K562 (cell line): ENCODE results near the gene ZFP36. TPM values are rescaled to one million over a fixed set of nuclear protein-coding genes. Genes with fewer than 3 reads are reported as not detected.

Experiments used
- BACH1 ChIP-seq: fragments of 200-800 bp; sonication (Bioruptor generic); IDR thresholded peaks from 2 replicates; pipeline ENCODE4 v1.6.1; 2016; ENCODE audit warnings: missing genetic modification characterization, missing compliant biosample characterization
- CBX8 ChIP-seq: fragments of 200-600 bp; sonication (generic); IDR thresholded peaks from 2 replicates; pipeline ENCODE4 v1.6.1; 2012; ENCODE audit warnings: borderline replicate concordance, mixed run types, low read depth, mild to moderate bottlenecking, moderate library complexity, mixed read lengths, low read length, control low read depth, inconsistent platforms; ENCODE audit not compliant: poor library complexity, severe bottlenecking; ENCODE audit errors: extremely low read depth
- FOXP4 ChIP-seq: sonication (generic); formaldehyde crosslinking; IDR thresholded peaks from 2 replicates; pipeline ENCODE4 v1.8.0; 2022; ENCODE audit warnings: mild to moderate bottlenecking, missing genetic modification reagents, borderline replicate concordance
- HEY1 ChIP-seq: fragments of 250-450 bp; sonication (Bioruptor Pico); IDR thresholded peaks from 2 replicates; pipeline ENCODE4 v1.5.0; 2020; ENCODE audit warnings: mild to moderate bottlenecking, moderate library complexity, borderline replicate concordance
- HMBOX1 ChIP-seq: sonication (generic); IDR thresholded peaks from 2 replicates; pipeline ENCODE4 v1.6.1; 2016
- KLF1 ChIP-seq: fragments of 450-650 bp; IDR thresholded peaks from 2 replicates; pipeline ENCODE4 v1.6.1; 2016; ENCODE audit warnings: missing genetic modification characterization, missing compliant biosample characterization
- PPARD ChIP-seq: fragments of 250-450 bp; sonication (Bioruptor Pico); IDR thresholded peaks from 2 replicates; pipeline ENCODE4 v1.8.0; 2022; ENCODE audit warnings: inconsistent platforms, mild to moderate bottlenecking, moderate library complexity
- SRSF9 ChIP-seq: fragments of 200-400 bp; formaldehyde crosslinking; IDR thresholded peaks from 2 replicates; pipeline ENCODE4 v1.6.1; 2017; ENCODE audit warnings: low read depth, low read length, borderline replicate concordance
- STAG1 ChIP-seq: sonication (generic); formaldehyde crosslinking; IDR thresholded peaks from 2 replicates; pipeline ENCODE4 v1.5.0; 2020; ENCODE audit warnings: missing genetic modification reagents, borderline replicate concordance
- UBTF ChIP-seq, 2 experiments: IDR thresholded peaks; 2 replicates each; pipeline ENCODE4 v1.6.1; 2012; ENCODE audit warnings: improper control_type of control experiment in 2 of 2, low read depth in 2 of 2, low read length in 2 of 2, borderline replicate concordance in 1 of 2
- ZNF707 ChIP-seq: fragments of 250-450 bp; sonication (Bioruptor Pico); conservative IDR thresholded peaks from 2 replicates; pipeline ENCODE4 v1.8.0; 2022; ENCODE audit warnings: inconsistent platforms, mild to moderate bottlenecking, moderate library complexity
- polyA plus RNA-seq, 8 experiments: library from polyadenylated mRNA; depleted of rRNA in 4 of 8; stranded (reverse) in 5 of 8; unstranded in 3 of 8; fragments of >200 nt; fragmentation: Nextera tagmentation in 2 of 8; fragmentation: Illumina TruSeq in 1 of 8; extraction: Ambion mirVana in 2 of 8; extraction: Trizol in 1 of 8; gene quantifications; 2 replicates each; pipeline versions ENCODE4 v1.2.1 to v1.2.3, GENCODE V29; 2011 to 2014; ENCODE audit warnings: inconsistent platforms in 1 of 8, missing spikeins in 1 of 8
- total RNA-seq, 7 experiments: library from RNA; depleted of rRNA in 6 of 7; stranded (reverse); fragments of >200 nt in 6 of 7; fragmentation: Illumina TruSeq in 2 of 7; extraction: Trizol in 2 of 7; gene quantifications; 2 replicates each; pipeline versions ENCODE4 v1.2.1 to v1.2.3, GENCODE V29; 2011 to 2021; ENCODE audit warnings: low replicate concordance in 1 of 7
- TF ChIP-seq, protein P1 (sequence below): fragments of 250-450 bp; sonication (Bioruptor Pico); IDR thresholded peaks from 2 replicates; pipeline ENCODE4 v1.4.0; 2020
- TF ChIP-seq, protein P2 (sequence below): fragments of 250-450 bp; sonication (Bioruptor Pico); IDR thresholded peaks from 2 replicates; pipeline ENCODE4 v1.9.0; 2021; ENCODE audit warnings: mild to moderate bottlenecking, inconsistent platforms

ZFP36 gene
- total and polyA plus RNA-seq, 9 of the 15 experiments (the other 6 are each of a cell fraction or from before 2014, with no cell fraction given): 1.0 to 20.1 (median 3.5) TPM

DNA sequence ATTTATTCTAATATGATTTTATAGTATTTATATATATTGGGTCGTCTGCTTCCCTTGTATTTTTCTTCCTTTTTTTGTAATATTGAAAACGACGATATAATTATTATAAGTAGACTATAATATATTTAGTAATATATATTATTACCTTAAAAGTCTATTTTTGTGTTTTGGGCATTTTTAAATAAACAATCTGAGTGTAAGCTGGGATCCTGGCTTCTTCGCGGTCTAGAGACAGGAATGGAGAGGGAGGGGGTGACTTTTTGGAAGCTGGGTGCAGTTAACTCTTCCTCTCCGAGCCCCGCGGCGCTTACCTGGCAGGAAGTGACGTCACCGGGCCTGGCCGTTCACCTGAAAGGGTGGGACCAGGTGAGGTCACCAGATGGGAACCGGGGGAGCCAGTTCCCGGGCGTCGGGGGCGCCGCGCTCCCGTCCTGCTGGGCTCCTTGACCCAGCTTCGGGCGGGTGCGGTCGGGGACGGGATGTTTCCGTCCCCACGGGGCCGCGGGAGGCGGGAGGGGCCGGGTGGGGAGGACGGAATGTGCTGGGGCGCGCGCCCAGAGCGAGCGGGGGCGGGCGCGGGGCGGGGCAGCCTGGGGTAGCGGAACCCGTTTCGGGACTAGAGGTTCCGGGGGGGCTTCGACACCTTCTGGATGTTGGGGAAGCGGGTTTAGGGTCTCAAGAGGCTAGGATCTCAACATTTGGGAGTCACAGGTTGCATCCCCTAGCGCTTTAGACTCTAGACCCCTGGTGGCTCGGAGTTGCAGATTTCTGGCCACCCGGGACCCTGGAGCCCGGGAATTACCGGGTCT is 2.8 kb downstream of the ZFP36 start (continued):
- TF ChIP-seq STAG1 (CRISPR knock-in tag): no peak
- no peak for TF ChIP-seq SRSF9
- no peak for TF ChIP-seq BACH1 (tag)
- no peak for TF ChIP-seq HMBOX1
- no peak for TF ChIP-seq KLF1
- no peak for TF ChIP-seq ZNF707 (CRISPR knock-in tag)
- TF ChIP-seq, protein P1, sequence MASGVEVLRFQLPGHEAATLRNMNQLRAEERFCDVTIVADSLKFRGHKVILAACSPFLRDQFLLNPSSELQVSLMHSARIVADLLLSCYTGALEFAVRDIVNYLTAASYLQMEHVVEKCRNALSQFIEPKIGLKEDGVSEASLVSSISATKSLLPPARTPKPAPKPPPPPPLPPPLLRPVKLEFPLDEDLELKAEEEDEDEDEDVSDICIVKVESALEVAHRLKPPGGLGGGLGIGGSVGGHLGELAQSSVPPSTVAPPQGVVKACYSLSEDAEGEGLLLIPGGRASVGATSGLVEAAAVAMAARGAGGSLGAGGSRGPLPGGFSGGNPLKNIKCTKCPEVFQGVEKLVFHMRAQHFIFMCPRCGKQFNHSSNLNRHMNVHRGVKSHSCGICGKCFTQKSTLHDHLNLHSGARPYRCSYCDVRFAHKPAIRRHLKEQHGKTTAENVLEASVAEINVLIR (CRISPR knock-in tag): peak; percentile 75
- no peak for TF ChIP-seq UBTF (IDR thresholded peaks at IDR 0.05; ENCODE audit: borderline replicate concordance in 1 of 2, low read depth in 2 of 2, low read length in 2 of 2)
- no peak for TF ChIP-seq FOXP4 (CRISPR knock-in tag)
- TF ChIP-seq, protein P2, sequence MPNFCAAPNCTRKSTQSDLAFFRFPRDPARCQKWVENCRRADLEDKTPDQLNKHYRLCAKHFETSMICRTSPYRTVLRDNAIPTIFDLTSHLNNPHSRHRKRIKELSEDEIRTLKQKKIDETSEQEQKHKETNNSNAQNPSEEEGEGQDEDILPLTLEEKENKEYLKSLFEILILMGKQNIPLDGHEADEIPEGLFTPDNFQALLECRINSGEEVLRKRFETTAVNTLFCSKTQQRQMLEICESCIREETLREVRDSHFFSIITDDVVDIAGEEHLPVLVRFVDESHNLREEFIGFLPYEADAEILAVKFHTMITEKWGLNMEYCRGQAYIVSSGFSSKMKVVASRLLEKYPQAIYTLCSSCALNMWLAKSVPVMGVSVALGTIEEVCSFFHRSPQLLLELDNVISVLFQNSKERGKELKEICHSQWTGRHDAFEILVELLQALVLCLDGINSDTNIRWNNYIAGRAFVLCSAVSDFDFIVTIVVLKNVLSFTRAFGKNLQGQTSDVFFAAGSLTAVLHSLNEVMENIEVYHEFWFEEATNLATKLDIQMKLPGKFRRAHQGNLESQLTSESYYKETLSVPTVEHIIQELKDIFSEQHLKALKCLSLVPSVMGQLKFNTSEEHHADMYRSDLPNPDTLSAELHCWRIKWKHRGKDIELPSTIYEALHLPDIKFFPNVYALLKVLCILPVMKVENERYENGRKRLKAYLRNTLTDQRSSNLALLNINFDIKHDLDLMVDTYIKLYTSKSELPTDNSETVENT (CRISPR knock-in tag): no peak
- no peak for TF ChIP-seq PPARD
- no peak for TF ChIP-seq HEY1 (CRISPR knock-in tag)
- TF ChIP-seq CBX8: no peak
